ENCODE measurements around the gene SPOPL.
"Not testable (repeated sequence)": the region's sequence is repeated elsewhere in the genome, so short reads cannot be mapped to it uniquely, and the experiment has no call there.

The SPOPL gene

GRCh38 chr2:138501425-138502254 lies at the start of gene SPOPL:
SPOPL (plus strand) TSS chr2:138501770; CDS start chr2:138550217, 48,447 bp downstream.
- peak; percentile 88 for DNase-seq

DNA sequence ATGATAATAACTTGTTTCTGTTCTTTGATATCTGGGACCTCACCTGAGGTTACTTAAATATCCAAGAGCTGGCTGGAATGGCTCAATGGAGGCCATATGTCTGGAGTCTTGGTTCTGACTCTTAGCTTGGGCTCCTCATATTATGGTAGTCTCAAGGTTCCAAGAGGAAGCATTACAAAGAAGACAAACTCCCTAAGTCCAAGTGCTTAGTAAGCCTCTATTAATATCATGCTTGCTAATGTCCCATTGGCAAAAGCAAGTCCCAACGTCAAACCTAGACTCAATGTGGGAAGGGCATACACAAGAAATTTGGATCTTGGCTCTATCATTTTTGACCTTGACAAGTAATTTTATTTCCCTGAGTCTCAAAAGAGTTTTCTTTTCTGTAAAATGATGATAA lies 49.2 kb upstream of the SPOPL start:
- no peak for DNase-seq

DNA sequence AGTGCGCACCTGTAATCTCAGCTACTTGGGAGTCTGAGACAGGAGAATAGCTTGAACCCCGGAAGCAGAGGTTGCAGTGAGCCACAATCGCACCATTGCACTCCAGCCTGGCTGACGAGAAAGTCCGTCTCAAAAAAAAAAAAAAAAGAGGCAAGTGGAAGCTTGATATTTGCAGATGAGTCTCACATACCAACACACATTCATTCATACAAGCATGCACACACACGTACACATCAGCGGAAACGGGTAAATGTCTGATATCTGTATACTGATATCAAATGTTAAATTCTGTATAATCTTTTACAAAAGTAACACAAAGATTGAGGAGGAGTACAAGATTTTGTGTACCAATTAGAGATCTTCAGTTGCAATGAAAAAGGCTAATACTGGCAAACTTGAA lies 47.8 kb upstream of the SPOPL start:
- DNase-seq, result no peak

GRCh38 chr2:138454761-138455160 lies 46.8 kb upstream of the SPOPL start:
- no peak for DNase-seq

DNA sequence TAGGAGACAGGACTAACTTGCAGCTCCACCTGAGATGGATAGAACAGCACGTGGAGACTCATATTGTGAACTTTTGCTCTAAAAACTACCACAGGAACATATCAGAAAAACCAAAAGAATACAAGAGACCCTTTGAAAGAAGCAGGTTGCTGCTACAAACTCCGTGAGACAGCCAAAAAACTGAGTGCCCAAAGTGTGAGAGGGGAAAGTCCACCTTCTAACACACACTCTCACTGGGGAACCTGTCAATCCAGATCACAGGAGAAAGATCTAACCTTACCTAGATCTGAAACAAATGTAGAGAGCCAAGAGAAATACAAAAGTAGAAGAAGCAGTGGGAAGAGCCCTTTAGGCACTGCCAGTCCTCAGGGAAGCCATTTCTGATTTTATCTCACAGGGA lies 46.3 kb upstream of the SPOPL start:
- no peak for DNase-seq

- DNase-seq, result no peak
These were observed 45.9 kb upstream of the SPOPL start for GRCh38 chr2:138455691-138456090.

DNA sequence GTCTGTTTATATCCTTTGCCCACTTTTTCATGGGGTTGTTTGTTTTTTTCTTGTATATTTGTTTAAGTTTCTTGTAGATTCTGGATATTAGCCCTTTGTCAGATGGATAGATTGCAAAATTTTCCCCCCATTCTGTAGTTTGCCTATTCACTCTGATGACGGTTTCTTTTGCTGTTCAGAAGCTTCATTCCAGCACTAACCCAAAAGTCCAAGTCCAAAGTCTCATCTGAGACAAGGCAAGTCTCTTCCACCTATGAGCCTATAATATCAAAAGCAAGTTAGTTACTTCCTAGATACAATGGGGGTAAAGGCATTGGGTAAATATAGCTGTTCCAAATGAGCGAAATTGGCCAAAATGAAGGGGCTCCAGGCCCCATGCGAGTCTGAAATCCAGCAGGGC lies 38.9 kb upstream of the SPOPL start:
- not testable (repeated sequence) for DNase-seq

GRCh38 chr2:138468617-138469016 lies 33.0 kb upstream of the SPOPL start:
- DNase-seq, result no peak

- no peak for DNase-seq
These were observed 32.2 kb upstream of the SPOPL start for GRCh38 chr2:138469411-138469810.

DNA sequence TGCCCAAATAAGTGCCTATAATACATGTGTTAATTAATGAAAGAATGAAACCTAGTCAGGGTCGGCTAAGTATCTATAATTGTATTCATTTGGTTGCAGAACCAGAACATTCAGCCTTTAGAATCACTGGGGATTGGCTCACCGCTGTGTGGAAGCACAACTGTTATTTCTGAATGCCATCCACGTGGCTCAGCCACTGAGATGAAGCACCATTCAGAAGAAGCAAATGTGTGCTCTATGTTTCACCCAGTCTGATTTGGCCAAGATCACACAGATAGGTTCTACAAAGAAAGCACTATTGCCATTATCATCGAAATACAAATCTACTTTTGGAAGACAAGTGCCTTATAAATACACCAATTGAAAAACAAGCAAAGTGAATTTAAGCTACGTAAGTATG lies 30.6 kb upstream of the SPOPL start:
- DNase-seq, result no peak

DNA sequence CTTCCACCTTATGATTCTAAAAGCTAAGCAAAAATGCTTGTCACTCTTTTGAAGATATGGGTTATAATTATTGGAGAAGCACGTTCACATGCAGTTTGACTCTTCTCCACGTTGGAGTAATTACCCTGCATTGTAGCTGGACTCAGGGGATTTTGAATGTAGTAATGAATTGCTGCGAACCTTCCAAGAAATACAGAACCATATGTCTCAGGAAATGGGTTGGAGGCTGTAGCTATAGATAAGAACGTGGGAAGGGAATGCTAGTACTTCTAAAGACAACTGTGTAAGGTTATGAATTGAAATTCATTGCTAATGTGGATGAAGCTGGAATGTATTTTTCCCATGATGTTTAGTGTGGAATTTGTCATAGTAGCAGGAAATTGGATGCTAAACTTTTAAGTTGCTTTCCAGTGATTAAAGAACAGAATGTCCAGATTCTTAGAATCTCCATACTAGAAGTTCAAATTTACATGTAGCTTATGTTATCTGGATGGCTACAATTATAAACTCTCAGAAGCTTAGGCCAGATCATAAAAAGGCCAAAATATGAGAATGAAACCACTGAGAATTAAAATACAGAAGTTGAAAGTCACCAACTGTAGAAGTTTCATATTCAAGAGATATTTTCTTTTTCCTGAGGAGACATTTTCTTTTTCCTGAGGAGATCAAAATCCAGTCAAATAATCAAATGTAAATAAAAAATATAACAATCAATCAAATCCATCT lies 27.3 kb upstream of the SPOPL start:
- no peak for DNase-seq

GRCh38 chr2:138475277-138475776 lies 26.2 kb upstream of the SPOPL start:
- DNase-seq, result no peak

DNA sequence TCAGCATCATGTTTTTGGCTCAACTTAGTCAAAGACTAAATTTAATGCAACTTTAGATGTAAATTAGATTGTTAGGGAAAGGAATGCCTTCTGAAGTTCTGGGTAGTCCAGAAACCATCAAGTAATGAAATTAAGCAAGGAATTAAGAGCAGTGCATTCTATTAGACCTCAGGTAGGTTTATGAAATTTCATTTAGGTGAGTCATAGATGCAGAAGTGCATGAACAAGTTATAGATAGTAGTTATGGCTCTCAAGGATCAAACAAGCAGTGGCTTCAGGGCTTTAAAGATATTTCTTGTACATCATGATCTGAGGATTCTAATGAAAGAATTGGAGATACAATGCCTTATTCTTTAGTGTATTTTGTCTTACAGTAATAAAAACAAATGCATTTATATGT lies 25.4 kb upstream of the SPOPL start:
- no peak for DNase-seq

- DNase-seq, result no peak
These were observed 24.6 kb upstream of the SPOPL start for GRCh38 chr2:138476940-138477339.

GRCh38 chr2:138482796-138483195 lies 18.8 kb upstream of the SPOPL start:
- DNase-seq, result not testable (repeated sequence)

DNA sequence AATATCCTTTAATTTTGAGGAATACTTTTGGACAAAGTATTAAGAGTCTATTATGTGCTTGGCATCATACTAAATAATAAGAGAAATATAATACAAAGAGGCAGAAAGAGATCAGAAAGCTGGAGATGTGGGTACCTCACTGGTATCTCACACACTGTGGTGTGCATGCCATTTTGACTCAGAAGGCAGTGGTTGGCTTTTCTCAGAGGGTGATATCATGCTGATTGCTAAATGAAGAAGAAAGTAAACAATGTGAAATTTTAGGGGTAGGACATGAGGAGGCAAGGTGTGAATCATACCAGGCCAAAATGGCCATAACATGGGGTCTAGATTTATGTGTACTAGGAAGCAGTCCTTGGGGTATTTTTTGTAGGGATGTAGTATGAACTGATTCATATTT lies 16.6 kb upstream of the SPOPL start:
- no peak for DNase-seq

- DNase-seq, result no peak
These were observed 15.0 kb upstream of the SPOPL start for GRCh38 chr2:138486363-138487198.

DNA sequence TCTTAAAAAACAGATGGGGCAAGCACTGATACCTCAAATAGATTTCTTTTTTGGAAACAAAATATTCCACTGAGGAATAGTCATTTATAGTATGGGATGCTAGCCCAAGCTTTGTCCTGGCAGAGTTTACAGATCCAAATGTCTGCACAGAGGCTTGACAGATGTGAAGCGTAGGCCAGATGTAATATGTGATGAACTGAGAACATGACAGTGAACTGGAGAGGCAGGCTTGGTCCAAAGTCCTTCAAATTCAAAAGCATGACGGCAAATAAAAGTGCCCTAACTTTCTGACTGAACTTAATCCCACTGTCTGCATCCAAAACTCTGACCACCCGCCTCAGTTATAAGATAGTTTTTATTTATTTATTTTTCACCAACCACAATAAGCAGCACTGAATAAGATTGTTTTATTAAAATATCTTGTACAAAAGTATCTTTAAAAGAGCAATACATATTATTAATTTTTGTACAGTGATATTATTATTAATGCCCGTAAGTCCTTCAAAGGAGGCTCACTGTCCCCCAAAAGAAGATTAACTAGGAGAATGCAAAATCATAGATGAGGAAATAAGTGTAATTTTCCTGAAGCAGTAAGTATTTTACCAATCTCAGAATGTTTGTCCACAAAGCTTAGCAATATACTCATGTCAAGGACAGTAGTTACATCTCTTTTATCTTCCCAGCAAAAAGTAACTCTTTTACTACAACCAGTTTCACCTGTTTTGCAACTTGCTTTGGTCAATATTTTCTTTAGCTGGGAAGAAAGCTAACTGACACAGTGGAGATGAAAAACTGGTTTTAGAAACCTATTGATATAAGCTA lies 10.7 kb upstream of the SPOPL start:
- DNase-seq, result no peak

- no peak for DNase-seq
These were observed 10.1 kb upstream of the SPOPL start for GRCh38 chr2:138491495-138491862.

- no peak for DNase-seq
These were observed 9.4 kb upstream of the SPOPL start for GRCh38 chr2:138492160-138492559.

DNA sequence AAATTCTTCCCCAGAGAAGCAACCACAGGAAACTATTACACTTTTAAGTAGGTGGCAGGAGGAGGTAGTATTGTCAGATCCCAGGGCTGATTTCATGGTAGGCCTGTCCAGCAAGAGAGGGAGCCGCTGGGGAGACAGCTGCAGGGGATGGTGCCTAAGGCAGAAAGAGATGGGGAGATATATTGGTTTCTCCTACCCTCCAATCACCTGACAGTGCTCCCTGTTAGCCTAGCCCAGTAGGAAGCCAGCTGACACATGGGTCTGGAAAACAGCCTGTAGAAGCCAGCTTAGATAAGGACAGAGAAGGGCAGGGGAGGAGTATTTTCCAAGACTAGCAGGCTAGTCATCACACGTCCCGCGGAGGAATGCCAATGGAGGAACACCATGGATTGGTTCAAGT lies 8.2 kb upstream of the SPOPL start:
- no peak for DNase-seq

DNA sequence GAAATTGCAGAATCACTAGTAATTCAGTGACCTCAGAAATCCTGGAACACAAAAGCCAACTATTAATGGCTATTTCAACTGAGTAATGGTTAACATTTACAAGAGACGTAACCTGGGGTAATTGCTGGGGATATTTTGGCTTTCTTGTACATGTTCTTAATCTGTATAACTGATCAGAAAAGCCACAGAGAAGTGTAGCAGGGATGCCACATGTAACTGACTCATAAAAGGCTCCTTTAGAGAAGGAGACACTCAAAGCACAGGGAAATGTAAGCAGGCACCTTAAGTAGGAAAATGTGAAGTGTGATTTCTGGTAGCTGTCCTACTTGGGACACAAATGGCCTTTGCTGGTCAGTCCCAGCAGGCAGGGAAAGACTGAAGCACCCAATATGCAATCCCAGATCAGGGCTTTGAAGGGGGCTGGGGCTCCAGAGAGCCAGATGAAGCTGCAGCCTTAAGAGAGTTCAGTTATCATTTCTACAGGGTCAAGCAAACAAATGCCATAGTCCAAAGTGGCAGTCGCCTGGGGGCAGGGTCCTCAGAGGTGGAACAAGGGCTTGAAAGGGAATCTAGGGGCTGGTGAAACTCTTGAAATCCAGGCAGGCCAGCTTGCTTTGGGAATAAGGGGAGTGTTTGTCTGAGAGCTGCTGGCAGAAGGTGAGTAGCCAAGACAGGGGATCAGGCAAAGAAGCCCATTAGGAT lies 7.2 kb upstream of the SPOPL start:
- DNase-seq, result no peak

All from COR-L47 (cell line).